AG20443 (cell line): Measurements from ENCODE around the gene PHF10.
"Not testable (repeated sequence)": the region's sequence is repeated elsewhere in the genome, so short reads cannot be mapped to it uniquely, and the experiment has no call there.

Experiments
- DNase-seq: peaks from one replicate; pipeline ENCODE4 v3.0.0; 2012; ENCODE audit warnings: low spot score, mixed read lengths

Gene PHF10

DNA sequence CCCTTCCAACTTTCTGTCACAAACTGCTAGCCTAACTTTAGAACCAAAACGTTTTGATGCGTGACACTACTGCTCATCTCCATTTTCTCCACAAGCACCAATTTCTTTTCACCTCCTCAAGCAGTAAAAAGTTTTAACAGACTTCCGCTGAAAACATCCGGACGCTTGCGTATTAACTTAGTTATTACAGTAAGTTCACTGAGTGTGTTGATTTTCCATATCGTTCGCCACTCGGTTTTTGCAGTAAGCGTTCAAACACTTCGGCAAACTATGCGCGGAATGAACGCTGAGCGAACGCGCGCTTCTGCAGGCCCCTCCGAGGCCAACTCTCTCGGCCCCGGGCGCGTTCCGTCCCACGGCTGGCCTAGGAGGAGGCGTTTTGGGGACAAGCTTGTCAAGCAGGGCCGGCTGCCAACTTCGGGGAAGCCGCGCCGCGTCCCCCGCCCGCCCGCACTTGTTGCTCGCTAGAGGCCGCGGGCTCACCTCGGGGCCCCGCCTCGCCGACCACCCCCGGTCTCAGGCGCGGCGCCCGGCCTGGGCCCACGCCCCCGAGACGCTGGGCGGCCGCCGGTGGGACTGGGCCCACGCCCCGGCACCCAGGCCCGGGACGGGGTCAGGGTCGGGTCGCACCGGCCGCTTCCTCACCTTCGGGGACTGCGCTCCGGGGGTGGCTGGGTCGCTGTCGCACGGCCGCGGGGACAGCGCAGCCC lies 945 bp downstream of the PHF10 start:
- DNase-seq = peak; percentile 73

DNA sequence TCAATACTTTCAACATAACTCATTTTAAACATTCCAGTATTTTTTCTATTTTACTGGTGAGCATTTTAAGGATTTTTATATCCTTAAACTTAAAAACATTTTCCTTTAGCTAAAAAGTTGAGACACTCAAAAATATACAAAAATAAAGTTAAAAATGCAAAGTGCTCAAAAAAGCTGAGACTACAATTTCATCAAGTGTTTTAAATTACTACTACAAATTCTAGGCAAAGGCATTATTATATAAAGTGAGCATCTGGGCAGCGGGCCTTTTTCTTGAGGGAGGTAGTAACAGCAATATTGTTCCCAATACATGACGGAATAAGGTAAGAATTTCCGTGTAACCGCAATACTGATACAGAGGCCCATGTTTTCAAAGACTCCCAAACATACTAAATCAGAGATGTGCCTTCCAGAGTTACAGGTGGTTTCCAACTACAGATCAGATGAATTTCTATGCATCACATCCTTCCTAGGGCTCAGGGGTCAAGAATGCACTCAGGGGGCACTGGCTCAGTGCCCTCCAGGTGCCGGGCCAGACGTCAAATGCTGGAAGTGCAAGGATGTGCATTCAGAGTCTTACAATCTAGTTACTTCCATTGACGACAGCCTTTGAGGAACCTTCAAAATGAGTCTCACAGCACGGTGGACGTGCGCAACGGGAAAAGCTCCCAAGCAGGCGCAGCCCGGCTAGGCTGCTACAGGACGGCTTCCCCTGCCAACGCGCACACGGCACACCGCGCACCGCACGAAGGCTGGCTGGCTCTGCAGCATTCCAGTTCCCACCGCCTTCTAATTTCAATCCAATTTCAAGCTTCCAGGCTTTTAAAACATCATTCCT lies 1.7 kb downstream of the PHF10 start:
- DNase-seq = peak; percentile 66

DNA sequence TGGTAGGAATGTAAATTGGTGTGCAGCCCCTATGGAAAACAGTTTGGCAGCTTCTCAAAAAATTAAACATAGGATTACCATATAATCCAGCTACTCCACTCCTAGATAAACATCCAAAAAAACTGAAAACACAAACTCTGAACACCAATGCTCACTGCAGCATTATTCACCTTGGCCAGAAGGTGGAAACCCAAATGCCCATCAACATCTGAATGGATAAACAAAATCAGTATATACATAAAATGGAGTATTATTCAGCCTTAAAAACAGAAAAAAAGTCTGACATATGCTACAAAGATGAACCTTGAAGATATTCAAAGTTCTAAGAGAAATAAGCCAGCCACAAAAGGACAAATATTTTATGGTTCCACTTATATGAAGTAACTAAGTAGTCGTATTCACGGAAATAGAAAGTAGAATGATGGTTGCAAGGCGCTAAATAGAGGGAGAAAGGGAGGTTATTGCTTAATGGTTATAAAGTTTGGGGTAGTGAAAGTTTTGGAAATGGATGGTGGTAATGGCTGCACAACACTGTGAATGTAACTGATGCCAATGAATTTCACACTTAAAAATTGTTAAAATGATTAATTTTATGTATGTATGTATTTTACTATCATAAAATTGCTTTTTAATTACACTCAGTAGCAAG lies 4.0 kb downstream of the PHF10 start:
- no peak for DNase-seq

GRCh38 chr6:169719117-169719516 lies 5.2 kb downstream of the PHF10 start:
- DNase-seq = no peak

DNA sequence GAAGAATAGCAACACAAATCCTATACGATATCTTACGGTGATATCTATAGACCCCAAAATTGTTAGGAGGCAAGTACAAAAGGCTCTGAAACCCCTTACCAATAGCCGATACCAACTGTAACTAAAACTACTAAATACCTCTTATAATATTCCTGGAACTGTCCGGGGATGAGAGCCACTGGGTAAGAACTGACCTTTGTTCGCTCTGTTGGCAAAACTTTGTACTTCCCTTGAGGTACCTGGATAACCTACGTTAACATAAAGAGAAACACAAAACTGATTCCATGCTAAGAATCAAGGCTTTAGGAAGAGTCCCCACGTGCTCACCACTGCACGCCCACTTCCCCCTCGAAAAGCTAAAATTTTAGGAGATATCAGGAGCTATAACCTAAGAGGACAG lies 9.7 kb downstream of the PHF10 start:
- no peak for DNase-seq

GRCh38 chr6:169714178-169714577 lies 10.1 kb downstream of the PHF10 start:
- DNase-seq = no peak

DNA sequence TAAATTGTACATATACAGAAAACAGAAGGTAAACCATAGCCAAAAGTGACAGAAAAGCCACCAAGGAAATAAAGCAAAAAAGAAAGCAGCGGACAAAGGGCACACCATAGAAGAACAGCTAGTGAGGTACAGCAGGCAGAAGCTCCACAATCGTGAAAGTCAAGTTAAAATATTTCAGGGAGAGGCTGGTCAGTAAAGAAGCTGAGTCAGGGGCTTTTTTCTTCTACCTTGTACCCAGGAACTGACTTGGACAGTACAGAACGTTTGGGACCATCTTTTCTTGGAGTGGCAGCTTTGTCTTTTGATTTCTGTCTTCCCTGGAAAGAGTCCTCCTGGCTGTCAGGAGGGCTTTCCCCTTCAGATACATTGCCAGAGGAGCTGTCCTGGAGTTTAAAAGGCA lies 14.3 kb downstream of the PHF10 start:
- DNase-seq = no peak

GRCh38 chr6:169709293-169709692 lies 15.0 kb downstream of the PHF10 start:
- no peak for DNase-seq

DNA sequence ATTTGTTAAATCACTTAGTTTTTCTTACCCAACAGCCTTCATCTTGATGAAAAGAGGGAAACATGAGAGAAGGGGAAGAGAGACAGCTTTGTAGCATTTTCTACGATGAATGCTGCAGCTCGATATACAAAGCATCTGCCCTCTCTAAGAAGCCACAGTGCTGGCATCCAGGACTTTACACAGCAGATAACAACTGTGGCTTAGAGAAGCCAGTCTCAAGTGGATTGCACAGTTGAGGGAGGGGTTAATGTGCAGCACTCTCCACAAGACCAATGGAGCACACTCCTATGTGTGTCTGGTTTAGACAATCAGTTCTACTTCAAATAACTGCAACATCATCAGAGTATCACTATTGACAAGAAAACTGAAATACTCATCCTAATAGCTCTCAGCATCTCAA lies 16.5 kb downstream of the PHF10 start:
- no peak for DNase-seq

DNA sequence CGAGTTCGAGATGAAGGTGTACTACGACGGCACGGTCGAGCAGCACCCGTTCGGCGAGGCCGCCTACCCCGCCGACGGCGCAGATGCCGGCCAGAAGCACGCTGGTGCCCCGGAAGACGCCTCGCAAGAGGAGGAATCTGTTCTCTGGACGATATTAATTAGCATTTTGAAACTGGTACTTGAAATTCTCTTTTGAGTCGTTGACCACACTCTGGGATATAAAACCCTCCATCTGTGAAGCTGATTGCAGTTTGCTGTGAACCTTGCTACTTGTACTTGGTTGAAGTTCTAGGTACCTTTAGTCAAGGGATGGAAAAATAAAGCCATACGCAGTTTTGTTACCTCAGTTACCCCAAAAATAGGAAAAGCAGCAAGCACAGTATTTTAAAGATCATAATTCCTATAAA lies 21.5 kb downstream of the PHF10 start:
- DNase-seq = no peak

GRCh38 chr6:169701954-169702839 lies 22.1 kb downstream of the PHF10 start, which contains the start of the genes C6orf120 and WDR27:
Gene C6orf120, plus strand, starts transcription at chr6:169702126. Its CDS starts 334 bp downstream, at chr6:169702460.
Gene WDR27, minus strand, starts transcription at chr6:169702029. Its CDS starts 13,024 bp downstream, at chr6:169689005.
- peak; percentile 98 for DNase-seq

- peak; percentile 35 for DNase-seq
These were observed 22.9 kb downstream of the PHF10 start for GRCh38 chr6:169701311-169701953.

DNA sequence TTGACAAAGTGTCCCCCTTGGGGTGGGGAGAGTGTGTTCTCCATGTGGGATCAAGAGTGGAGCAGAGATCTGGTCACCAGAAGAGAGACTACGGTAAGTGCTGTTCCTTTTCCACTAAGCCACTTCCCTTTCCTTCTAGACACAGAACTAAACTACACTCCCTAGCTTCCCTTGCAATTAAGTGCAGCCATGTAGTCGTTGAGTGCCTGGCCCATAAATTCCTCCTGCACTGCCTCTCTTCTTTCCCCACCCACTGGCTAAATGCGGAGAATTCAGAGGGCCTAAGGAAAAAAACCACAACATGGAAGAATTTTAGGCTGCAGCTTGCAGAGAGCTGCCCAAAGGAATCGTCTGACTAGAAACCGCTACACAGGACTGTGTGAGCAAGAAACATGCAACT lies 24.0 kb downstream of the PHF10 start:
- peak; percentile 45 for DNase-seq

DNA sequence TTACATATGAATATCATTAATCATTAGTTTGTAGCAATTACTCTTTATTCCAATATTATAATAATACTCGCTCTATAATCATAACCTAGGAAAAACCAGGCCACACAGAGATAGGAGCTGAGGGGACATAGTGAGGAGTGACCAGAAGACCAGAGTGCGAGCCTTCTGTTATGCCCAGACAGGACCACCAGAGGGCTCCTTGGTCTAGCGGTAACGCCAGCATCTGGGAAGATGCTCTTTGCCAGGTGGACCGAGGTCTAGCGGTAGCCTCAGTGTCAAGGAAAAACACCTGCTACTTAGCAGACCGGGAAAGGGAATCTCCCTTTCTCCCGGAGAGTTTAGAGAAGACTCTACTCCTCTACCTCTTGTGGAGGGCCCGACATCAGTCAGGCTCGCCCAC lies 27.2 kb downstream of the PHF10 start:
- not testable (repeated sequence) for DNase-seq

GRCh38 chr6:169695131-169695530 lies 29.2 kb downstream of the PHF10 start:
- no peak for DNase-seq

DNA sequence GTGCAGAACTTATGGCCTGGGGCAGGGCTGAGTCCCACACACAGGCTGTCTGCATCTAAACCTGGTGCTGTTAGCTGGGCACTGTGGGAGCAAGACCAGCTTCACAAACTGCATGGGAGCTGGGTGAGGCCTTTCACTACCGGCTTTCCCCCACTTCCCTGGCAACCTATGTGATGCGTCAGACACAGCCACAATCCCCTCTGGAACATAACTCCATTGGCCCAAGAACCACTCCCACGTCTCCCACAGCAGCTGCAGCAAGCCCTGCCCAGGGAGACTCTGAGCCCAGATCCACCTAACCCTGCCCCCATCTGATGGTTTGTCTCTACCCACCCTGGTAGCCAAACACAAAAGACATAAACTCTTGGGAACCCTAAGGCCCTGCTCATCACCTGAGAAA lies 31.8 kb downstream of the PHF10 start:
- DNase-seq = no peak

GRCh38 chr6:169691260-169691659 lies 33.0 kb downstream of the PHF10 start:
- DNase-seq = no peak

- DNase-seq = no peak
These were observed 35.0 kb downstream of the PHF10 start for GRCh38 chr6:169689287-169689686.

DNA sequence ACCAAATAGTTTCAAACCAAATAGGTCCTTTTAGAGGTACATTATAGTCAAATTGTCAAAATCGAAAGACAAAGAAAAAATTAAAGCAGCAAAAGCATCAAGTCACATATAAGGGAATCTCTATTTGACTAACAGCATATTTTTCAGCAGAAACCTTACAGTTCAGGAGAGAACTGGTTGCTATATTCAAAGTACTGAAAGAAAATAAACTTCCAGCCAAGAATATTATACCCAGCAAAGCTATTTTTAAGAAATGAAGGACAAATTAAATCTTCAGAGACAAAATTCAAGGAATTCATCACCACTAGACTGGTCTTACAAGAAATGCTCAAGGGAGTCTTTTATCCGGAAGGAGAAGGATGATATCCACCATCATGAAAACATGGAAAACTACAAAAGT lies 38.4 kb downstream of the PHF10 start:
- no peak for DNase-seq

DNA sequence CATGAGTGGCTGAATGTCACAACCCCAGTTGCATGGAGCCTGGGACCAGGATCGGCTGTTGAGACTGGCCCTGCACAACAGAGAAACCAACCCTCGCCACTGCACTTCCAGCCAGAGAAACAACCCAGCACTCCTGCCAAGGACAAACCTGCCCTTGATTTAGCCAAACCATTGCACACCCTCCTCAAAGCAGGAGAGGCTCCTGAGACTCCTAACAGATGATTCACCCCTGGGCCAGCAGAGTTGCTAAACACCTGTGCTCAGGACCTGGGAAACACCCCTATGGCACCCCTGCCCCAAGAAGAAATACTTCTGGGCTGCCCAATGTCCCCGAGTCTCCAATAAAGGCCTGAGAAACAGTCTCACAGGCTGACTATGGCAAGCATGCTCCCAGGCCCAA lies 40.2 kb downstream of the PHF10 start:
- DNase-seq = no peak

GRCh38 chr6:169678342-169678741 lies 46.0 kb downstream of the PHF10 start:
- no peak for DNase-seq
